GM18858 (cell line): ENCODE data around the gene DEPDC5.

Experiments
- ATAC-seq: cut with Tn5 transposase; IDR thresholded peaks from one replicate; pipeline ENCODE4 v1.9.1; 2021; ENCODE audit not compliant: unreplicated experiment

DEPDC5 gene

DNA sequence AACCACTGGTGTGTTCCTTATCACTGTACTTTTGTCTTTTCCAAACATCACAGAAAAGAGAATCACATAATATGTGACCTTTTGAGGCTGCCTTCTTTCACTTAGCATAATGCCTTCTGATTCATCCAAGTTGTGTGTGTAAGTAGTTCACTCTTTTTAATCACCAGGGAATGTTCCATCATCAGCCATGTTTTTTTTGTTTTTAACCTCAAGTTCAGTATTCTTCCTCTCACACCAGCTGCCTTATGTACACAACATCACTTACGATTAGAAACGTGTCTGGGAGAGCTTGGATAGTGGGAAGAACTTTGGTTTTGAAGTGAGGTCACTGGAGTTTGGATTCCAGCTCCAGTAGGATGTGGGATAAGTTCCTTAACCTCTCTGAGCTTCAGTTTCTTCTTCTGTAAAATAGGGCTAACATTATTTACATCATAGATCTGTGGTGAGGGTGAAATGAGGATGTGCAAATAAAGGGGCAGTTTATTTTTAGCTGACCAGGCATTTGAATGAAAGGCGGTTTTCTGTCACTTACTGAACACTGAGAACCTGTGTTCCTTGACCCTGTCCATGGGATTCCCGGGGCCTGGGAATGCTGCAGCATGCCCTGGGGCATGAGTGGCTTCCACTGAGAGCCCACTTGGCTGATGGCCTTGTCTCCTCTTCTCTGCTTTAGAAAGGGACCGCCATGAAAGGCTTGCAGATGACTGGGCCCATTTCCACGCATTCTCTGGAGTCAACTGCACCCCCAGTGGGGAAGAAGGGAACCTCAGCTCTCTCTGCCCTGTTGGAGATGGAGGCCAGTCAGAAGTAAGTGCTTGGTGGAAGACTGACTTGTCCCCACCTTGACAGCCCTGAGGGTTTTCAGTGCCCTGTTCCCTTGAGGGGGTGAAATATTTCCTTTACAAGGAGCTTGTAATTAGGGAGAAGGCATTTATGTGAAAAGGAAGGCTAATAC lies 92.6 kb downstream of the DEPDC5 start:
- no peak for ATAC-seq

DNA sequence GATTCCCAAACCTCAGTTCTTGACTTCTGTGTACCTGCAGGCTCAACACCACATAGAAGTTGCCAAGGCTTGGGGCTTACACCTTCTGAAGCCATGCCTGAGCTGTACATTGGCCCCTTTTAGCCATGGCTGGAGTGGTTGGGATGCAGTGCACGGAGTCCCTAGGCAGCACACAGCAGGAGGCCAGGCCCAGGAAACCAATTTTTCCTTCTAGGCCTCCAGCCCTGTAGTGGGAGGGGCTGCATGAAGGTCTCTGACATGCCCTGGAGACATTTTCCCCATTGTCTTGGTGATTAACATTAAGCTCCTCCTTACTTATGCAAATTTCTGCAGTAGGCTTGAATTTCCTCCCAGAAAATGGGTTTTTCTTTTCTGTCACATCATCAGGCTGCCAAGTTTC lies 94.6 kb downstream of the DEPDC5 start:
- ATAC-seq: no peak

DNA sequence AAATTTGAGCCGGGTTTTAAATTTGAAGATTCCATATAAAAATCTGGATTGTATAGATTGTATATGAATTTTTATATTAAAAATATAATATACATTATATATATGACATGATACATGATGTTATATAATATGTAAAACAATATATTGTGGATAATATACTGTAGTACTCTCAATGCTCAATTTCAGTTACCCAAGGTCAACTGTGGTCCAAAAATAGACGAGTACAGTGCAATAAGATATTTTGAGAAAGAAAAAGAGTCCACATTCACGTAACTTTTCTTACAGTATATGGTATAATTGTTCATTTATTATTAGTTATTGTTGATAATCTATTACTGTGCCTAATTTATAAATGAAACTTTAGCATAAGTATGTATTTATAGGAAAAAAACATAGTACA lies 96.3 kb downstream of the DEPDC5 start:
- no peak for ATAC-seq

DNA sequence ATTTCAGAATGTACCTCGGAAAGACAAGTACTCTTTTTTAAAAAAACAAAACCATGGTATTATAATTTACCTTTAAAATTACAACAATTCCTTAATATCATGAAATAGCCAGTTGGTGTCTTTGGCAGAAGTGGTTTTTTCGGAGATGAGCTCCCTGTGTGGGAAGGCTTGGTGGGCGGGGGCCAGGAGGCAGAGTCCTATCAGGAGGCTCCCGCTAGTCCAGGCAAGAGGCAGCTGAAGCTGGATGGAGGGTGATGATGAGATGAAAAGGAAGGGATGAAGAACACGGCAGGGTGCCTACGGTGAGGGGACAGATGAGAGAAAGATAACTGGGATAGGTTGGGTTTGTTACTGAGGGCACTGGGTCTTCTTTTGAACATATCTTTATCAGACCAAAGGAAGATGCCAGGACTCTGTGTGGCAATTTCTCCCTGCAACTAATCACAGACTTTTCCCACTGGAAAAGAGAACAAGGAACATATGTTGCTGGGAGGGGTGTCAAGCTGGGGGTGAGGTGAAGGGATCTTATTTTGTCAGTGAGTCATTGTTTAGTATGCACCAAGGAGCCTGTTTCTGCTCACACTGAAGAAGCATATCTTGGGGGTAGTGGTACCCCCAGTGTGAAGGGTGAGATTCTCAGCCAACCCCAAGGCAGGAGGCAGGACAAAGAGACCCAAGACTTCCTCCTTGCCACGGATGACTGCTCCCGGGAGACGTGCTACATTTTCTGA lies 99.0 kb downstream of the DEPDC5 start:
- ATAC-seq: no peak

DNA sequence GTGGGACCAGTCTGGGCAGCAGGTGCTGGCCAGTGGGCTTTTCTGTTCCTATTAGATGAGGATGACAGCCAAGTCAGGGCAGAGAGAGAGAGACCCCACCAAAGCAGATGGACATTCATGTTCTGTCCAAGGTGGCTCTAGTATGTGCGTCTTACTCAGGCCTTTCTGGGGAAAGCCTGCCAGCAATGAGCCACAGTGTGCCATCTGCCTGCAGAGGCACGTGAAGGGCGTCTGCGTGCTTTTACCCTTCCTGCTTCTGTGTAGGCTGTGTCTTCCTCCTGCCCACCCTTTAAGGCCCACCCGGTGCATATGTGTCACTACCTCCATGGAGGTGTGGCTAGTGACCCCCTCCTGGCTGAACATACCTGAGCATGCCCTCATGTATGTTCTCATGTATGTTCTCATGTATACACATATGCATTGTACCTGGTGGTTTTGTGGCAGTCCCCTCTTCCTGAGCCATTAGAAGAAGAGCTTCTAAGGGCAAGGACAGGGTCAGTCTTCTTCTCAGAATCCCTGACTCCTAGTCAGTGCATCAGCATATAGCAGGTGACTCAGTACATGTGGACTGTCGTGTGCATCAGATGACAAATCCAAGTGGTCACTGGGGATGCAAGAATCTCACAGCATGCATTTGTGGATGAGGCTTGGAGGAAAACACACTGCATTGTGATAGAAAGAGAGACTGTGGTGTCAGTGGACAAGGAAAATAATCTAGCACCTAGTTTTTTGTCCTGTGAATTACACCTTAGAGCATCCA lies 100.1 kb downstream of the DEPDC5 start:
- no peak for ATAC-seq

- ATAC-seq: no peak
Observed at GRCh38 chr22:31857247-31857646, 103.4 kb downstream of the DEPDC5 start.

DNA sequence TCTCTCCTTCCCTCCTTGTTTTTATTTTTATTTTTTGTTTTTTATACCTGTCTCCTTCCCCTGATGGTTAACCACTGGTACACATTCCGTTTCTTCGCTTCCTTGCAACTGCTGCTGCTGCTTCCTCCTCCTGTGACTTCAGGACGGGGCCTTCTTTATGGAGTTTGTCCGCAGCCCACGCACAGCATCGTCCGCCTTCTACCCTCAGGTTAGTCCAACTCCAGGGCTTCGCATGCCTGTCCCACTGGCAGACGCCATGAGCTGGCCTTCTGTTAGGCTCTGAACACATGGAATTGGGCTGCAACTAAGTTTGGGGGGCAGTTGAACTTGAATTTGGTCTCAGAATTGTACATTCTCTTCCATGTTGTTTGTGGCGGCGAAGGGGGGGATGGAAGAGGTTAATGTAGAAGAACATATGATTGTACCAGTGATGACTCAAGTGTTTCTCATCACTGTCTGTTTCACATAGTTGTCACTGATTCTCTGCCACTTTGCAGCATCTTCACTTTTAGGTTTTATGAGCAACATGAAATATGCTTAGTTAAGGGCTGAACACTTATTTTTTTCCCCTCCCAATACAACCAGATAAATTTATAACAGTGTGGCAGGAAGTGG lies 107.5 kb downstream of the DEPDC5 start:
- ATAC-seq: no peak

- no peak for ATAC-seq
Observed at GRCh38 chr22:31866918-31867317, 113.1 kb downstream of the DEPDC5 start.

GRCh38 chr22:31867386-31868153 lies 113.8 kb downstream of the DEPDC5 start:
- ATAC-seq: no peak

DNA sequence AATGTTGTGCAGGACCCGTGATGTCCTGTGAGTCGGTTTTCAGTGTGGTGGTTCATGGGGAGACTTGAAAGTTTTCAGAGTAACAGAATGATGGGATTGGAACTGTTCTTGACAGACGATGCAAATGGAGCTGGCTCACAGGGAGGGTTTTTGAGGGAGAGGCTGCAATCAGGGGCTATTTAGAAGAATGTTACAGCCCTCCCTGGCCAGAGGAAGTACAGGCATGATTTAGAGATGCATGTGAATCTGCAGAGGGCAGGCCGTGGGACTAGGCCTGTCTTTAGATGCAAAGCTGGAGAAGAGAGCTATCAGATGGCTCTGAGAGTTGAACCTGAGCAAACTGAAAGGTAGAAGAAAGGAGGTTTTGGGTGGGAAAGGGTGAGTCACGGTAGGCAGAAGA lies 115.9 kb downstream of the DEPDC5 start:
- no peak for ATAC-seq

GRCh38 chr22:31870890-31871289 lies 117.1 kb downstream of the DEPDC5 start:
- ATAC-seq: no peak

DNA sequence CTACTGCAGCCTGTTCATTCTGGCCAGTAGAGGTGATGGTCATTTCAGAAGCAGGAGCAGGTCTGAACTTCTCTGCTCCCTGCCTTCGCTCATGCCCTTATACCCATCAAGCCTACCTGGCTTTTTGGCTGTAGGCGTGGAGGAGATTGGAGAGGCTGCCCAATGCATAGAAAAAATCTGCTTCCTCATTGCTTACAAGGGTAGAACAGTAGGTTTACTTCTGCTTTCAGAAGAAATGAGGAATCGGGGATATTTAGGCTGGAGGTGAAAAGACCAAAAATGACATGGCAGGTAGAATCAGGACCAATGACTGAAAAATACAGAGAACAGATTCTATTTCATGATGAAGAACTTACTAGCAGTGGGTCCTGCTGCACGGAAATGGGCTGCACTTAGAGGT lies 117.7 kb downstream of the DEPDC5 start:
- ATAC-seq: no peak

- ATAC-seq: no peak
Observed at GRCh38 chr22:31872209-31872608, 118.4 kb downstream of the DEPDC5 start.

DNA sequence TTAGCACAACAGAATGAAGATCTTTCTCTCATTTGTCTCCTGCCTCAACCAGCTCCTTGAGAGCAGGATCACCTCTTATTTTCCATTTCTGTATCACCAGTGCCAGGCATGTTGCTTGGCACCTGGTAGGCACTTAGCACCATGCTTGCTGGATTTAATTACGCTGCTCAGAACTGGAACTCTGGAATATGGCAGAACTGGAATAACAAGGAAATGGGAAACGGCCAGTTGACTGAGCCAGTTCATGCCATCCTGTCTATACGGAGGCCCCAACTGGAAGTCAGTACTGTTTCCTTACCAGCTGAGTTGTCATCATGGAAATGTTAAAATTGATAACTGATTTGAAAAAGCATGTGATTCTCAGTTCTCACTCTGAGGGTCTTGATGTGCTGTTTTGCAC lies 121.0 kb downstream of the DEPDC5 start:
- no peak for ATAC-seq

DNA sequence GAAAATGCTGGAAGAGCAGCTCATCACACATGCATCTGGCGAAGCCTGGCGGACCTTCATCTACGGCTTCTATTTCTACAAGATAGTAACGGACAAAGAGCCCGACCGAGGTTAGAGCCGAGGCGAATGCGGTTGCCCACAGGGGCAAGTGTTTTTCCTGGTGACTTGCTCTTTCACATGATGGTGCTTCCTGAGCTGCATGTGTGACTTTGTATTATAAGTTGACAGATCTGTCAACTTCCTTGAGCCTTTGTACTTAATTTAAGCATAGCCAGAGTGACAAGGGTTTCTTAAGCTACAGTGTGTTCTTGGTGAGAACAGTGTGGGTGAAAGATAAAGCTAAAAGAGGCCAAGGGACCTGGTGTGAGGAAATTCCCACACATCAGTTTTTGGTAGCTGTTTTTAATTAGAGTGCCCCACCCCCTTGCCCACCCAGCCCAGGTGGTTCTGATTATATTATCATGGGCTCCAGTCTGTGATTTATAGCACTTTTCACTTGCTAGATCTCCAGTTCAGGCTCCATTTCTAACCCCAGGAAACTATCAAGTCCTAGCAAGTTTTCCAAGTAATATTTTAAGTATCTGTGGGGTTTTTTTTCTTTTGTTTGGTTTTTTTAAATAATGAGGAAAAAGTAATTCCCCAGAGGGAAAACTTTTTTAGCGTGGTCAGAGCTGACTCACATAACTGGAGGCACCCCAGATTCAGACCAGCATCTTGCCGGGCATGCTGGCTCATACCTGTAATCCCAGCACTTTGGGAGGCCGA lies 122.5 kb downstream of the DEPDC5 start:
- no peak for ATAC-seq

DNA sequence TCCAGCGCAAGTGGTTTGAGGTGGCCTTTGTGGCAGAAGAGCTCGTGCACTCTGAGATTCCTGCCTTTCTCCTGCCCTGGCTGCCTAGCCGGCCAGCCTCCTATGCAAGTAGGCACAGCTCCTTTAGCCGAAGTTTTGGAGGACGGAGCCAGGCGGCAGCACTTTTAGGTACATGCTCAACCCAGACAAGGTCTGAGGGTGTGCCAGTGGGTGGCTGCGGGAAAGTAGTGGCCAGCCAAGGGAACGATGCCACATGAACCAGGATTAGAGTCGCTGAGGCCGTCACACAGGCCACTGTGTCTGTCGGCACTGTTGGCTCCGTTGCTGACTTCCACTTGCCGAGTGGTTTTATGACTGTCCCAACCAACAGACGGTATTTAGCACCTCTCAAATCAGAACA lies 125.8 kb downstream of the DEPDC5 start:
- no peak for ATAC-seq

- no peak for ATAC-seq
Observed at GRCh38 chr22:31881200-31881599, 127.4 kb downstream of the DEPDC5 start.

GRCh38 chr22:31881865-31882264 lies 128.0 kb downstream of the DEPDC5 start:
- ATAC-seq: no peak

DNA sequence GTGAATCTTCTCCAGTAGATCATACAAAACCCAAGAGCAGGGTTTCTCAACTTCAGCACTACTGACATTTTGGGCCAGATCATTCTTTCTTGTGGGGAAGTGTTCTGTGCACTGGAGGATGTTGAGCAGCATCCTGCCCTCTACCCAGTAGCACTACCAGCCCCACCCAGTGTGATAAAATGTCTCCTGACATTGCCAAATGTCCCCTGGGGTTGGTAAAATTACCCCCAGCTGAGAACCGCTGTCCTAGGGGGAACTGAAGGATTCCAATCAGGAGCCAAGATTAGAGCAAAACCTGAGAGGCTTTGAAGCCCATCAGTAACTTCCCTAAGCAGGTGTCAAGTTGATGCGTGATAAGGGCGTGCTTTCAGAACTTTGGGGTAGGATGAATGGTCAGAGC lies 129.2 kb downstream of the DEPDC5 start:
- ATAC-seq: no peak

GRCh38 chr22:31883989-31884388 lies 130.2 kb downstream of the DEPDC5 start:
- ATAC-seq: no peak
